Gastrocnemius medialis (tissue), 4 donors: ENCODE measurements around the gene CPSF2.

Experiments used
- CTCF ChIP-seq, 5 experiments: fragments of 450-650 bp in 3 of 5; fragments of 200-600 bp in 2 of 5; sonication (generic) in 2 of 5; IDR thresholded peaks in 4 of 5; conservative IDR thresholded peaks in 1 of 5; 1 replicate in 4 of 5; 2 replicates in 1 of 5; pipeline ENCODE4 v1.5.1; 2016 to 2019; ENCODE audit warnings: antibody characterized with exemption in 5 of 5, mild to moderate bottlenecking in 3 of 5, moderate library complexity in 3 of 5
- POLR2A ChIP-seq, 2 donors: fragments of 450-650 bp; IDR thresholded peaks; one replicate each; pipeline ENCODE4 v1.6.1; 2017; ENCODE audit warnings: antibody characterized with exemption in 2 of 2, mild to moderate bottlenecking in 2 of 2, moderate library complexity in 2 of 2

DNA sequence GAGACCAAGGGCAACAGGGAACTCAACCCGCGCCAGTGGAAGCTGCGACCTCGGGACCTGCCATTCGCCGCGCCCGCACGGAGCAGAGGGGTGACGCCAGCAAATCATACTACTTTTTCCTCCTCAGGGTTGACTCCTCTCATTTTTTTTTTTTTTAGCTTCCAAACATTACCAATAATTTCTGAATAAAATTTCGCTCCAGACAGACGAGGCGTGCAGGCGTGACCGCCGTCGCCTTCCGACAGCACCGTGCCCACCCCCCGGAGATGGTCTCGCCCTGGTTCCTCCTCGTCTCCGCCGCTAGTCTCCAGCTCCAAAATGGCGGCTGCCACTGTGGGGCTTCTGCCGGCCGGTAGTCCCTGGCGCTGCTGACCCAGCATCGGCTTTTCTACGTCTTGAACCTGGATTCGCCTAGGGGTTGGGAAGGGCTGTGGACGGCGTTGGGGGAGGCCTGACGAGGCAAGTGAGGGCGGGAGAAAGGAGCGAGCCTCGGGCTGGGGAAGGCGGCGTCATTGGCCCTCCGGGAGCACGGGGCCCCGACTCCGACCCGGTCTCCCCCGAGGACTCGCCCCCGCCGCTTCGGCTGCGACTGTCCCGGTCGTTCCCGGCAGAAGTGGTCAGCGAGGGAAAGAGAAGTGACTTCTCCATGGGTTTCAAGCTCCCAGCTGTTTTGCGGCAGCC is at the start of gene CPSF2, which contains the start of gene NDUFB1:
- peak; percentile 59 to 67 for TF ChIP-seq POLR2A (IDR thresholded peaks at IDR 0.05)
- TF ChIP-seq CTCF (IDR thresholded peaks at IDR 0.05 in 4 of 5, conservative IDR thresholded peaks at IDR 0.05 in 1 of 5) = peak in 3 of 5 experiments; percentile 25 to 46 (median 39)
